Measurements from ENCODE around the gene ADAMTSL2.

Gene ADAMTSL2

DNA sequence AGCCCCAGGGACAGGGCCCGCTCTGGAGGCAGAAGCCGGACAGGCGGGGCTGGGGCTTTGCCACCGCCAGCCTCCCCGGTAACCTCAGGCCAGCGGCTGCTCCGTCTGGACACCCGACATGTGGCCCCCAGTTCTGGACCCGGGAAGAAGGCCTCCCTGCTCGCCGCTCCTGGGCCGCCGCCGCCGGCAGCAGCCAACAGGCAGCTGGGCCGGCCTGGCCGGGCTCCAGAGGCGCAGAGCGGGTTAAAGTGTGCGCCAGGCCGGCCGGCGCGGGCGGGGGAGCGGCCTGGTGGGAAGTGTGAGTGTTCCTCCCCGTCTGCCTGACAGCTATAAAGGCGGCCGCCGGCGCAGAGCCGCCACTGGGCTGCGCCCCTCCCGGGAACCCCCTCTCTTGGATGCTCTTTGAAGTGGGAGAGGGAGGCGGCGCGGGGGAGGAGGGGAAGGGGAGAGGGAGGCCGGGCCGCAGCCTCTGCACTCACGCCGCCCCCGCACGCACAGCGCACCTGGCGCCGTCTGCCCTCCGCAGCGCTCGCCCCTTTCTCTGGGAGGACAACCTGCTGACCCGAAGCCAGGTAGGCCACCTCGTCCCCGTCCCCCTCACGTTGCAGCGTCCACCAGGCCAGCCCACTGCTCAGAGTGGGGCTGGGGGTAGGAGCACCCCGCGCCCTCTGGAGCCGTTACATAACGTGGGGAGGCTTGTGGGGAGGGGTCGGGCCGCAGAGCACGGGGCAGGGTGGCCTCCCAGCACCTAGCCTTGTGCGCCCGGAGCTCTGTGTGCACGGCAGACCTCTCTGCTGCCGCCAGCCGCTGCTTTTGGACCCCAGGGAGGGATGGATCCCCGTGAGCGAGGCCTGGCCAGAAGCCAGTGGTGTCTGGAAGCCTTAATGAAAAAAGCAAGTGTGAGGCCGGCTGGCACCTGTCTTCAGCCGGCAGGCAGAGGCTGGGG, at the start of gene ADAMTSL2:
Gene ADAMTSL2 (plus strand): TSS at position 359 of the 946 bp plus-strand sequence. CDS start 2,009 bp downstream, outside the sequence.
- Histone ChIP-seq H3K4me1 (ENCODE audit: control insufficient read depth, insufficient read depth, low read length) (no peaks in the 10 kb centered on the region), H3K4me3 (ENCODE audit: low read depth, low read length) (no peak within 1 kb of the TSS), H3K36me3 (ENCODE audit: control insufficient read depth, insufficient read depth, low read length) (no peaks in the 10 kb centered on the region), H3K27me3 (ENCODE audit: control insufficient read depth, insufficient read depth, low read length) (peaks cover 3% of the 10 kb centered on the region), H3K9me3 (ENCODE audit: control insufficient read depth, insufficient read depth, low read length) (no peaks in the 10 kb centered on the region), H3K9ac (ENCODE audit: low read depth, low read length) (no peak within 1 kb of the TSS)

DNA sequence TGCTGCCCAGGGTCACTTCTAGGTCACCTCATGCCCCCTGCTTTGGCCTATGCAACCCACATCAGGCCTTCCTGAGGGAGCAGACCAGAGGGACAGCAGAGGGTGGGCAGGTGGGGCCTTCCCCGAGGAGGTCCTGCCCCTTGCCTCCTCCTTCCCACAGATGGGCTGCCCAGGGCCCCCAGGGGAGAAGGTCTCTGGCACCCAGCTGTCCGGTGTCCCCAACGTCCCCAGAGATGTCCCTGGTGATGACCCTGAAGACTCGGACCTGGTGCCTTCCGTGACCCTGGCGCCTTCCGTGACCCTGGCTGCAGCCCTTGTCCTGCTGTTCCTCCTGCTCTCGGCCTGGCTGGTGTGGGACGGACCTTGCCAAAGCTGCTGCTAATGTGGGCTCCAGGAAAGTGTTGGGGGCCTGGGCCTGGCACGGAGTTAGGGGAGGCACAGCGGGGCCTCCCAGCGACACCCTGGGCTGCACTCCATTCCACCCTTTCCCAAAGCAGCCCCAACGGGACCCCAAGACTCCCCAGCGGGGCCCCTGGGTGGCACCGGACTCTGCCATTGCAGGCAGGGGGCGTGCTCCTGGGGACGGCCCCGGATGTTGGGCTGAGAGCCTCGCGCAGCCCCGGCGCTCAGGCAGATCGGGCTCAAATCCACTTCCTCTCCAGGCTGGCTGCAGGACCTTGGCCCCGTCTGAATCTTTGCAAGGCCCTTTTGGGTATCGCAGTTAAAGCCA, 48.8 kb upstream of the ADAMTSL2 start:
- Histone ChIP-seq H3K4me3 (ENCODE audit: low read depth, low read length) (no peak overlapping the region), H3K9ac (ENCODE audit: low read depth, low read length) (no peak overlapping the region), H3K4me1 (ENCODE audit: control insufficient read depth, insufficient read depth, low read length) (no peaks in the 10 kb centered on the region), H3K9me3 (ENCODE audit: control insufficient read depth, insufficient read depth, low read length) (no peaks in the 10 kb centered on the region), H3K36me3 (ENCODE audit: control insufficient read depth, insufficient read depth, low read length) (no peaks in the 10 kb centered on the region), H3K27me3 (ENCODE audit: control insufficient read depth, insufficient read depth, low read length) (peaks cover 2% of the 10 kb centered on the region)

DNA sequence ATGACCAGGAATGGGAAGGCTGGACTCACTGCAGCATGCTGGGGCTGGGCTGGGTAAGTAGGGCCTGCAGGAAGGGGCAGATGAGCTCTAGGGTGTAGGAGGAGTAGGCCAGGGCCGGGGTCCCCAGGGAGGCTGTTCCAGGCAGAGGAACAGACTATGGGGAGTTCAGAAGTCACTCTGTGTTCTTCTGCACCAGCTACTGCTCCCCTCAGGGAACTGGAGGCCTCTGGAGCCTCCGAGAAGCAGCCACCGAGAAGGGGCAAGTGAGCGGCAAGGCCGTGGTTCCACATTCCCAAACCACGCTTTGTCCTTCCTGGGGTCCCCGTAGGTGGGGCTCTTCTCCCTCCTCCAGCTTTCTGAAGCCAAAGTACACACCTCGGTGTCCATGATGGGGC, 47.2 kb upstream of the ADAMTSL2 start:
- peaks cover 2% of the 10 kb centered on the region for H3K27me3 ChIP-seq (ENCODE audit: control insufficient read depth, insufficient read depth, low read length)
- H3K9ac ChIP-seq (ENCODE audit: low read depth, low read length) = no peak overlapping the region
- no peaks in the 10 kb centered on the region for H3K9me3 ChIP-seq (ENCODE audit: control insufficient read depth, insufficient read depth, low read length)
- H3K4me1 ChIP-seq (ENCODE audit: control insufficient read depth, insufficient read depth, low read length) = no peaks in the 10 kb centered on the region
- H3K36me3 ChIP-seq (ENCODE audit: control insufficient read depth, insufficient read depth, low read length) = no peaks in the 10 kb centered on the region
- H3K4me3 ChIP-seq (ENCODE audit: low read depth, low read length) = no peak overlapping the region

GRCh38 chr9:133488686-133489252, 45.7 kb upstream of the ADAMTSL2 start:
- Histone ChIP-seq H3K9me3 (ENCODE audit: control insufficient read depth, insufficient read depth, low read length) (no peaks in the 10 kb centered on the region), H3K9ac (ENCODE audit: low read depth, low read length) (no peak overlapping the region), H3K27me3 (ENCODE audit: control insufficient read depth, insufficient read depth, low read length) (no peaks in the 10 kb centered on the region), H3K4me1 (ENCODE audit: control insufficient read depth, insufficient read depth, low read length) (no peaks in the 10 kb centered on the region), H3K36me3 (ENCODE audit: control insufficient read depth, insufficient read depth, low read length) (no peaks in the 10 kb centered on the region), H3K4me3 (ENCODE audit: low read depth, low read length) (no peak overlapping the region)

- Histone ChIP-seq H3K27me3 (ENCODE audit: control insufficient read depth, insufficient read depth, low read length) (no peaks in the 10 kb centered on the region), H3K36me3 (ENCODE audit: control insufficient read depth, insufficient read depth, low read length) (no peaks in the 10 kb centered on the region), H3K9me3 (ENCODE audit: control insufficient read depth, insufficient read depth, low read length) (no peaks in the 10 kb centered on the region), H3K4me1 (ENCODE audit: control insufficient read depth, insufficient read depth, low read length) (no peaks in the 10 kb centered on the region), H3K4me3 (ENCODE audit: low read depth, low read length) (no peak overlapping the region), H3K9ac (ENCODE audit: low read depth, low read length) (no peak overlapping the region)
Measured at GRCh38 chr9:133489253-133490190, 45.0 kb upstream of the ADAMTSL2 start.

DNA sequence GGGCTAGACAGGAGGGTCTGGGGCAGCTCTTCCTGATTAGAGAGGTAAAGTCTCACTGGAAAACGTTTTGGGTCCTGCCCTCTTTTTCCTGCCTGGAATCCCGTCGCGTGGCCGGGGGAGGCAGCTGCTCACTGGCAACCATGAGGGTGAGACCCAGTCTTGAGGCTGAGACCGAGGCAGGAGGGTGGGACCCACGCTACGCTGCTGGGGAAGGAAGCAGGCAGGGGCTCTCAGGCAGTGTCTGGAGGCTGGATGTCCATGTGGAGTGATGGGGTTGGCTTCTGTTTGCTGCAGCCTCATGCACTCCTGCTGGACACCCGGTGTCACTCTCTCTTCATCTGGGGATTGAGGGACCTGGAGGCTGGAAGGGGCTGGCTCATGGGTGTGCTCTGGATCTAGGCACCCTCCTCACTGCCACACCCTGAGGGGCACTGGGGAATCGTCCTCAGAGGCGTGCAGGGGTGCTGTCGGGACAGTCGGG, 44.3 kb upstream of the ADAMTSL2 start:
- H3K9me3 ChIP-seq (ENCODE audit: control insufficient read depth, insufficient read depth, low read length) = no peaks in the 10 kb centered on the region
- H3K9ac ChIP-seq (ENCODE audit: low read depth, low read length) = no peak overlapping the region
- no peaks in the 10 kb centered on the region for H3K36me3 ChIP-seq (ENCODE audit: control insufficient read depth, insufficient read depth, low read length)
- H3K27me3 ChIP-seq (ENCODE audit: control insufficient read depth, insufficient read depth, low read length) = no peaks in the 10 kb centered on the region
- H3K4me1 ChIP-seq (ENCODE audit: control insufficient read depth, insufficient read depth, low read length) = no peaks in the 10 kb centered on the region
- no peak overlapping the region for H3K4me3 ChIP-seq (ENCODE audit: low read depth, low read length)

DNA sequence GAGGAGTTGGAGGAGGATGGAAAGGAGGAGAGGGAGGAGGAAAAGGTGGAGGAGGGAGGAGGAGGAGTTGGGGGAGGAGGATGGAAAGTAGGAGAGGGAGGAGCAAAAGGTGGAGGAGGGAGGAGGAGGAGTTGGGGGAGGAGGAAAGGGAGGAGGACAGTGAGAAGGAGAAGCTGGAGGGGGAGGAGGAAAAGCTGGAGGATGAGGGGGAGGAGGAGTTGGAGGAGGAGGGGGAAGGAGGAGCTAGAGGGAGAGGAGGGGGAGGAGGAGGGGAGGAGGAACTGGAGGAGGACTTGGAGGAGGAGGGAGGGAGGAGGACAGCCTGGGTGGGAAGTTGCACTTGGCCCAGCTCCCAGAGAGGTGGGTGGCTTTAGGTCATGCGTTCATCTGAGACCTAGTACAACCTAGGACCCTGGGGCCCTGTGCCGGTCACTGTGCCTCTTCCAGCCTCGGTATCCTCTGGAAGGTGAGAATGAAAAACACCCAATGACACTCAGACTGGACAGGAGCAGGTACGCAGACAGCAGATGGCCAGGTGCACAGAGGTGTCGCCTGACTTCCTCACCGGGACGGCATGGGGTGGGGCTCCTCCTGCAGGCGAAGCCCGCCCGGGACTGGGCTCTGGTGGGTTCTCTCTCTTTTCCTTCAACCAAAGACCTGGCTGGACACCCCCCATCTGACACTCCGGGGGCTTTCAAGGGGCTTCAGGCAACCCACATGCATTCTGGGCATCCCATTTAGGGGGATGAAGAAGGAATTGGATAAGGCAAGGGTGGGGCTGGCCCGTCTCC, 43.4 kb upstream of the ADAMTSL2 start:
- H3K9me3 ChIP-seq (ENCODE audit: control insufficient read depth, insufficient read depth, low read length) = no peaks in the 10 kb centered on the region
- no peaks in the 10 kb centered on the region for H3K27me3 ChIP-seq (ENCODE audit: control insufficient read depth, insufficient read depth, low read length)
- no peaks in the 10 kb centered on the region for H3K4me1 ChIP-seq (ENCODE audit: control insufficient read depth, insufficient read depth, low read length)
- H3K9ac ChIP-seq (ENCODE audit: low read depth, low read length) = no peak overlapping the region
- no peak overlapping the region for H3K4me3 ChIP-seq (ENCODE audit: low read depth, low read length)
- H3K36me3 ChIP-seq (ENCODE audit: control insufficient read depth, insufficient read depth, low read length) = no peaks in the 10 kb centered on the region

DNA sequence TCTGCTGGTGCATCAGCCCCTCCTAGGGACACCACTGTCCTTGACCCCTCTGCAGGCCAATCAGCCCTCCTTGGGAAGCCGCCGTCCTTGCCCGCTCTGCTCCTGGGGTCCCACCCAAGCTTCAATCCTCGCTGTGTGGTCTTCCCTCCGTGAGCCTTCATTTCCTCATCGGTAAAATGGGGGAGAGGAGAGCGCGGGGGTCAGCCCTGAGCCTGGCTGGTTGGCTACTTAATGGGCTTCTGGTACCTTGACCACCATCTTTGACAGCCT, 42.9 kb upstream of the ADAMTSL2 start:
- no peaks in the 10 kb centered on the region for H3K27me3 ChIP-seq (ENCODE audit: control insufficient read depth, insufficient read depth, low read length)
- no peaks in the 10 kb centered on the region for H3K9me3 ChIP-seq (ENCODE audit: control insufficient read depth, insufficient read depth, low read length)
- H3K4me1 ChIP-seq (ENCODE audit: control insufficient read depth, insufficient read depth, low read length) = no peaks in the 10 kb centered on the region
- H3K36me3 ChIP-seq (ENCODE audit: control insufficient read depth, insufficient read depth, low read length) = no peaks in the 10 kb centered on the region
- no peak overlapping the region for H3K9ac ChIP-seq (ENCODE audit: low read depth, low read length)
- no peak overlapping the region for H3K4me3 ChIP-seq (ENCODE audit: low read depth, low read length)

- no peaks in the 10 kb centered on the region for H3K27me3 ChIP-seq (ENCODE audit: control insufficient read depth, insufficient read depth, low read length)
- H3K36me3 ChIP-seq (ENCODE audit: control insufficient read depth, insufficient read depth, low read length) = no peaks in the 10 kb centered on the region
- H3K4me3 ChIP-seq (ENCODE audit: low read depth, low read length) = no peak overlapping the region
- no peaks in the 10 kb centered on the region for H3K9me3 ChIP-seq (ENCODE audit: control insufficient read depth, insufficient read depth, low read length)
- H3K4me1 ChIP-seq (ENCODE audit: control insufficient read depth, insufficient read depth, low read length) = no peaks in the 10 kb centered on the region
- no peak overlapping the region for H3K9ac ChIP-seq (ENCODE audit: low read depth, low read length)
Measured at GRCh38 chr9:133492061-133493021, 42.2 kb upstream of the ADAMTSL2 start.

DNA sequence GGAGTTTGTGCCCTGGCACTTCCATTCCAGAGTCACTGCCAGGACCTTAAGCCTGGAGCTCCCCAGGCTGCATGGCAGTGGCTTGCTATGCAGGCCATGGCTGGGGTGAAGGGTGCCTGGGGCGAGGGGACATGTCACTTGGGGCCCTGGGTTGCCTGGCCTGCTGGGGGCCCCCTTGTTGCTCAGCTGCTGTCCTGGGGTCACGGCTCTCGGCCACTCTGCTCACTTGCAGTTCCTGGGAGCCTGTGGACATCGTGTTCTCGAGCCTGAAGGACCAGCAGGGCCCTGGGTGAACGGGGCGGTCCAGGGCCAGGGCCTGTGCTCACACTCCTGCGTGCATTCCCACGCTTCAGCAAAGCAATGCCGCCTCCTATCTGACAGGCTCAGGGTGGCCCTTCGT, 41.1 kb upstream of the ADAMTSL2 start:
- Histone ChIP-seq H3K4me1 (ENCODE audit: control insufficient read depth, insufficient read depth, low read length) (no peaks in the 10 kb centered on the region), H3K9me3 (ENCODE audit: control insufficient read depth, insufficient read depth, low read length) (no peaks in the 10 kb centered on the region), H3K36me3 (ENCODE audit: control insufficient read depth, insufficient read depth, low read length) (no peaks in the 10 kb centered on the region), H3K9ac (ENCODE audit: low read depth, low read length) (no peak overlapping the region), H3K27me3 (ENCODE audit: control insufficient read depth, insufficient read depth, low read length) (no peaks in the 10 kb centered on the region), H3K4me3 (ENCODE audit: low read depth, low read length) (no peak overlapping the region)
